Spinal cord (tissue), 9 donors: Measurements from ENCODE around the gene C17orf114.

Experiments used
- DNase-seq, 6 donors: peaks; one replicate each; pipeline versions ENCODE4 v3.0.0 to v3.0.0-alpha.2; 2013 to 2015; ENCODE audit warnings: low spot score in 6 of 6, low read depth in 4 of 6
- H3K27ac ChIP-seq: one replicate; pipeline ENCODE4 v1.5.1; 2013; ENCODE audit warnings: low read depth, low read length, control low read depth
- H3K27me3 ChIP-seq: one replicate; pipeline ENCODE4 v1.6.1; 2013; ENCODE audit warnings: low read length; ENCODE audit not compliant: control insufficient read depth, insufficient read depth
- H3K36me3 ChIP-seq: one replicate; pipeline ENCODE4 v1.6.1; 2013; ENCODE audit warnings: low read length; ENCODE audit not compliant: control insufficient read depth, insufficient read depth
- H3K4me1 ChIP-seq: one replicate; pipeline ENCODE4 v1.6.1; 2013; ENCODE audit warnings: low read length; ENCODE audit not compliant: control insufficient read depth, insufficient read depth
- H3K4me3 ChIP-seq: one replicate; pipeline ENCODE4 v1.5.1; 2013; ENCODE audit warnings: low read depth, low read length, control low read depth
- H3K9me3 ChIP-seq: one replicate; pipeline ENCODE4 v1.6.1; 2013; ENCODE audit warnings: low read length; ENCODE audit not compliant: control insufficient read depth, insufficient read depth
- WGBS: methylation state at CpG from one replicate; pipeline ENCODE4 v1.1.5; 2013; ENCODE audit warnings: missing lambda C conversion rate; ENCODE audit not compliant: insufficient coverage; 5-methylcytosine and 5-hydroxymethylcytosine counted together
- donor health status: healthy.

Gene C17orf114

DNA sequence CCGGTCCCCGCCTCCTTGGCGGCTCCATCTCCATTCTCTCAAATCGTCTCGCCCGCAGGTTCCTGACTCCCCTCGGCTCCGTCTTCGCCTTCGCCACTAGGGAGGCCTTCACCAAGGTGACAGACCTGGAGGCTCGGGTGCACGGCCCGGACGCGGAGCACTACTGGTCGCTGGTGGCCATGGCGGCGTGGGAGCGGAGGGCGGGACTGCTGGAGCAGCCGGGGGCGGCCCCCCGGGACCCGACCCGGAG lies 12.5 kb downstream of the C17orf114 start:
- no peak overlapping the region for H3K27ac ChIP-seq
- H3K9me3 ChIP-seq: no peaks in the 10 kb centered on the region
- WGBS: under 1% methylated on average over 25 of the region's 25 CpGs
- DNase-seq: no peak
- H3K4me1 ChIP-seq: peaks cover 57% of the 10 kb centered on the region
- peaks cover 6% of the 10 kb centered on the region for H3K36me3 ChIP-seq
- H3K27me3 ChIP-seq: peaks cover 26% of the 10 kb centered on the region
- peak overlapping the region; percentile 66 for H3K4me3 ChIP-seq

DNA sequence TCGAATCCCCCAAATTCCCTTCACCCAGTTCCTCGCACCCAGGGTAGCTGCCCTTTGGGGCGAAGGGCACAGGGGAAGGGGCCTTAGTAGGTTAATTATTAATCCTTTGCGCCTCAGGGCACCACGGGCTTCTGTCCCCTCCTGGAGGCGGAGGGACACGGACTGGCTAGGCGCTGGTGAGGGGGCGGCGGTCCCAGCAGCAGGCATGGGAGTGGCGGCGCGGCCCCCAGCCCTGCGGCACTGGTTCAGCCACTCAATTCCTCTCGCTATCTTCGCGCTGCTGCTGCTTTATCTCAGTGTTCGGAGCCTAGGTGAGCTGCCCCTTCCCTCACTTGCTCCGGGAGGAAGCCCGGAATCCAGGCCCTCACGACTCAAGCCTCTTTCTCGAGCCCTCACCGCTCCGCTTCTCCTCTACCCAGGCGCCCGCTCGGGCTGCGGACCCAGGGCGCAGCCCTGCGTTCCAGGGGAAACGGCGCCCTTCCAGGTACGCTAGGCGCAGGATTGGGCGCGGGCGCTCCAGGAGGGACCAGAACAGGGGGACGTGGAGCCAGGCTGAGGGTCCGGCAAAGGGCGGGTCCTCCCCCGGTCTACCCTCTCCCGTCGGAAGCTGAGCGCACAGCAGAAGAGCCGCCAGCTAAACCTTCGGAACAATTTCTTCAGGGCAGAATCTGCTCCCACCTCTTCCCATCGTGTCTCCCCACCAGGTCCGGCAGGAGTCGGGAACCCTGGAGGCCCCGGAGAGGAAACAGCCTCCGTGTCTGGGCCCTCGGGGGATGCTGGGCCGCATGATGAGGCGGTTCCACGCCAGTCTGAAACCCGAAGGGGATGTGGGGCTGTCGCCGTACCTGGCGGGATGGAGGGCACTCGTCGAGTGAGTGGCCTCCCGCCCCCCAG lies 13.1 kb downstream of the C17orf114 start, which contains the start of gene GLTPD2:
Gene GLTPD2, plus strand, starts transcription at position 158 of the 894 bp plus-strand sequence. Its CDS starts 48 bp downstream, at position 206.
- Histone ChIP-seq H3K27me3 (peaks cover 31% of the 10 kb centered on the region), H3K27ac (no peak within 1 kb of the TSS), H3K9me3 (no peaks in the 10 kb centered on the region), H3K4me1 (peaks cover 57% of the 10 kb centered on the region), H3K36me3 (peaks cover 6% of the 10 kb centered on the region), H3K4me3 (peak within 1 kb of the TSS; percentile 66)
- 6% methylated on average over 58 of the region's 62 CpGs for WGBS
- DNase-seq: peak in 2 of 6 donors; percentile 32 to 40

DNA sequence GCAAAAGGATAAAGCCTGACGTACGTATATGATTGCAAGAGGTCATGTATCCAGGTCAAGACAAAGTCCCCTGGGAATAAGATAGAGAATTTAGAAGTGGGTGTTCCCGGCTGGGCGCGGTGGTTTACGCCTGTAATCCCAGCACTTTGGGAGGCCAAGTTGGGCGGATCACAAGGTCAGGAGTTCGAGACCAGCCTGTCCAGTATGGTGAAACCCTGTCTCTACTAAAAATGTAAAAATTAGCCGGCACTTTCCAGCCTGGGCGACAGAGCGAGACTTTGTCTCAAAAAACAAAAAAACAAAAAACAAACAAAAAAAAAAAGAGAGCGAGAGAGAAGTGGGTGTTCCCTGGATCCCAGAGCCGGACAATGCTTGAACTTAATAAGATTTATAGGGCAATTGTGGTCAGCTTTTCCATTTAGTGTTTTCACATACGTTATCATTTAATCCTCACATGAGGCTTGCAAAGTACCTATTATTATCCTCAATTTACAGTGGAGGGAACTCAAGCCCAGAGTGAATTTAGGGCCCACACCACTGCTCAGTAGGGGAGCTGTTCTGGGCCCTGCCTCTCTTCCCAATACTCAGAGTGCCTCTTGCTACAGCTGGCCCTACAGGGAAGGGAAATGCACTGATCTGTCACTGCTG lies 13.8 kb downstream of the C17orf114 start:
- DNase-seq: peak in 1 of 6 donors; percentile 9
- H3K4me3 ChIP-seq: peak overlapping the region; percentile 66
- peaks cover 6% of the 10 kb centered on the region for H3K36me3 ChIP-seq
- no peak overlapping the region for H3K27ac ChIP-seq
- H3K4me1 ChIP-seq: peaks cover 57% of the 10 kb centered on the region
- 94% methylated on average over 8 of the region's 14 CpGs for WGBS
- peaks cover 39% of the 10 kb centered on the region for H3K27me3 ChIP-seq
- no peaks in the 10 kb centered on the region for H3K9me3 ChIP-seq

DNA sequence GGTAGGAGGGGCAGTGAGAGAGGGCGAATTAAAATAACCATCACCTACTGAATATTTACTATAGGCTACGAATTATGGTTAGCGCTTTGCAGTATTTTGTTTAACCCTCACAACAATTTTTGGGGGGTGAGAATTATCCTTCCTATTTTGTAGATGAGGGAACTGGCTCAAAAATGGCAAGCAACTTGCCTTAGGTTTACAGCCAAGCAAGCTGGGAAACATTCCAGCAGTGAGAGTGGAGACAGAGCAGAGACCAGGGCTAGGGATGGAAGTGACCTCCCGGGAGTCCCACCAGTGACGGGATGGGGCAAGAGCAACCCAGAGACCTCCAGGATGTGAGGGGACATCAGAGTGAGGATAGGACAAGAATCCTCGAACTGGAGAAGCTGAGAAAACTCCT lies 15.6 kb downstream of the C17orf114 start:
- H3K27ac ChIP-seq: no peak overlapping the region
- no peaks in the 10 kb centered on the region for H3K9me3 ChIP-seq
- peak in 2 of 6 donors; percentile 1 to 51 for DNase-seq
- H3K36me3 ChIP-seq: peaks cover 6% of the 10 kb centered on the region
- H3K4me3 ChIP-seq: no peak overlapping the region
- peaks cover 55% of the 10 kb centered on the region for H3K27me3 ChIP-seq
- peaks cover 57% of the 10 kb centered on the region for H3K4me1 ChIP-seq
- 39% methylated on average over 3 of the region's 6 CpGs for WGBS

DNA sequence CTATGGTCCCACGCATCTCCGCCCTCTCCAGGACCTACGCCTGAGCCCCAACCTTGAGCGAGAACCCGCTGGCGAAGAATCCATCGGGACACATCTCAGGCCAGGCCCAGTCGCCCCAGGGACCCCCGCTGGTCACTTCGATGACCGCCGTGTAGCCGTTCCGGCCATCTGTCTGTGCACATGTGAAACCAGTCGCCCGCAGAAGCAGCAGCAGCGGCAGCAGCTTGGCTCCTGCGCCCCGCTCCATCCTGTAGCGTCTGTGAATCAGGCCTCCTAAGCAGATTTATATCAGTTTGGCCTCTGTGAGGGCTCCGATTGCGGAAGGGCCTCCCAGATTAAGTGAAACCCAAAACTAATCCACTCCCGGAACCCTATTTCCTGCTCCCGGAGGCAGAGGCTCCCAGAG lies 16.0 kb downstream of the C17orf114 start, which contains the start of gene VMO1:
Gene VMO1, minus strand, starts transcription at position 259 of the 406 bp plus-strand sequence. Its CDS starts 12 bp downstream, at position 247.
- H3K4me3 ChIP-seq: peak within 1 kb of the TSS; percentile 11
- H3K27me3 ChIP-seq: peaks cover 55% of the 10 kb centered on the region
- WGBS: 6% methylated on average over 19 of the region's 24 CpGs
- peaks cover 55% of the 10 kb centered on the region for H3K4me1 ChIP-seq
- DNase-seq: peak in 2 of 6 donors; percentile 16 to 27
- H3K27ac ChIP-seq: no peak within 1 kb of the TSS
- H3K9me3 ChIP-seq: no peaks in the 10 kb centered on the region
- H3K36me3 ChIP-seq: peaks cover 6% of the 10 kb centered on the region

DNA sequence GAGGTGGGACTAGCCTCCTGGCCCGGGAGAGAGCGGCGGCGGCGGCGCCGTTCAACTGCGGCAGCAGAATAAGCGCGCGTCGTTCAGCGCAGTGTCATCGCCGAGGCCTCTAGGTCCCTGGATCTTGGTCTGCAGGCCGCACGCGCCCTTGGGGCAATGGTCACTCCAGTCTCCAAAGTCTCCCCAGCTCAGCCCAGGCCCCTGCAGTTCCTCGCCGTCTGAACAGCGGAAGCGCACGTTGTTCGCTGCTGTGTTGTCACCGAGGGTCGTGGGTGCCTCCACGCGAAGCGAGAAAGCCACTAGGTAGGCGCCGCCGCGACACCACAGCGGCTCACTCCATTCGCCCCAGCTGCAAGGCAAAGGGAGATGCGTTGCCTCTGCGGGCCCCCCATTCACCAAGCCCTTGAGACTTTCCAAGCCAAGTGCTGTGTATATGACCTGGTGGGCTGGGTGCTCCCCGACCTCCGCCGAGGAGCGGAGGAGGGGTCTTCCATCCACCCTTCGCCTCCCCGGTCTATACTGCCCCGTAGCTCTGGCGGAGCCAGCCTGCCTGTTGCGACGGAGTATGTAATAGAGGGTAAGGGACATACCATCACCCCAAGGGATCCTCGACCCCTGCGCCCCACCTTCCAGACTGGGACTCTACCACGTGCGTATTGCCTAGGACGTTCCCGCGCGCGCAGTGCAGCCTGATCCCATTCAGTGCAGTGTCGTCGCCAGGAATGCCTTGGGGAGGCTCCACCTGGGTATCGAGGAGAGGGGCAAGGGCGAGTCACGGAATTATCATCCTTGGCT lies 16.6 kb downstream of the C17orf114 start:
- peak in 2 of 6 donors; percentile 25 to 33 for DNase-seq
- 7% methylated on average over 52 of the region's 61 CpGs for WGBS
- peaks cover 6% of the 10 kb centered on the region for H3K36me3 ChIP-seq
- H3K4me1 ChIP-seq: peaks cover 51% of the 10 kb centered on the region
- no peaks in the 10 kb centered on the region for H3K9me3 ChIP-seq
- peaks cover 60% of the 10 kb centered on the region for H3K27me3 ChIP-seq
- peak overlapping the region; percentile 11 for H3K4me3 ChIP-seq
- no peak overlapping the region for H3K27ac ChIP-seq

DNA sequence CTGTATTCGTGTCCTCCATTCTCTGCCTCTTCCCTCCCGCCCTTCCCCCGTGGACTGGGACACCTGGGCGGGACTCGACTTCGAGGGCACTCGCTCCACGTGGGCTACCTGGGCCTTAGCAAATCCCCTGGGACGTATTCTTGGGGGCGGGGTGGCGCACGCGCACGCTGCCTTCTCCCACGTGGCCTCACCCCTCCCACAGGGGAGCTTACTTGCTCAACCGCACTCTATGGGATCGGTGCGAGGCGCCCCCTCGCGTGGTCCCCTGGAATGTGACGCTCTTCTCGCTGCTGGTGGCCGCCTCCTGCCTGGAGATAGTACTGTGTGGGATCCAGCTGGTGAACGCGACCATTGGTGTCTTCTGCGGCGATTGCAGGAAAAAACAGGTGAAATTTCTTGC lies 19.5 kb downstream of the C17orf114 start:
- 35% methylated on average over 27 of the region's 28 CpGs for WGBS

DNA sequence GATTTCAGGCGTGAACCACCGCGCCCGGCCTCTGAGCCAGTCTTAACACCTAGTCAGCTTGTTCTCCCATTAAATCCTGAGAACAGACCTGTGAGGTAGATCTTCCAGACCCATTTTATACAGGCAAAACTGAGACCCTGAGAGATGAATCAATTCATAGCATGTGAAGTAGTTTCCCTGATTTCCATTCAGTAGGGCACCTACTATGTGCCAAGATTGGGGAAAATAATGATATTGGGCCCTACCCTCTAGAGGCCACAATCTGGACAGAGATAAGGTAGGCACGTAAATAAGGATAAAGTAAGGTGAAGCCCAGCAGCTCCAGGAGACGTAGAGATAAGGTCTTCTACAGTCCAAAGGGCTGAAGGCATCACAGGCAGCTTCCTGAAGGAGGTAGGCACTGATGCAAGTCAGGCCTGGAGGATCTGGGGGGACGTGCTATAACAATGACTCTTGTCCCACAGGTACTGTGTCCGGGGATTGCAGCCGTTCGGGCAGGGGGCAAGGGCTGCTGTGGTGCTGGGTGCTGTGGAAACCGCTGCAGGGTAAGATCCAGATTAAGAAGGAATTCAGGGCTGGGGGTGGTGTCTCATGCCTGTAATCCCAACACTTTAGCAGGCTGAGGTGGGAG lies 21.7 kb downstream of the C17orf114 start:
- Histone ChIP-seq H3K9me3 (no peaks in the 10 kb centered on the region), H3K4me3 (no peak overlapping the region), H3K4me1 (peaks cover 8% of the 10 kb centered on the region), H3K36me3 (no peaks in the 10 kb centered on the region), H3K27ac (no peak overlapping the region), H3K27me3 (peaks cover 45% of the 10 kb centered on the region)
- WGBS: 83% methylated on average over 7 of the region's 11 CpGs
- no peak for DNase-seq

More for the DNA sequence above, 19.5 kb downstream of the C17orf114 start:
- peaks cover 62% of the 10 kb centered on the region for H3K27me3 ChIP-seq
- no peak overlapping the region for H3K4me3 ChIP-seq
- no peaks in the 10 kb centered on the region for H3K36me3 ChIP-seq
- no peak overlapping the region for H3K27ac ChIP-seq
- no peaks in the 10 kb centered on the region for H3K9me3 ChIP-seq
- H3K4me1 ChIP-seq: peaks cover 30% of the 10 kb centered on the region
- DNase-seq: no peak
